Measurements from ENCODE around the gene TOPBP1. TPM values are rescaled to one million over a fixed set of nuclear protein-coding genes. Genes with fewer than 3 reads are reported as not detected.

TOPBP1 gene
- total and polyA plus RNA-seq, 2 donors (not counting 3 experiments of a cell fraction or from before 2014, with no cell fraction given) = 23.3 to 42.2 TPM

DNA sequence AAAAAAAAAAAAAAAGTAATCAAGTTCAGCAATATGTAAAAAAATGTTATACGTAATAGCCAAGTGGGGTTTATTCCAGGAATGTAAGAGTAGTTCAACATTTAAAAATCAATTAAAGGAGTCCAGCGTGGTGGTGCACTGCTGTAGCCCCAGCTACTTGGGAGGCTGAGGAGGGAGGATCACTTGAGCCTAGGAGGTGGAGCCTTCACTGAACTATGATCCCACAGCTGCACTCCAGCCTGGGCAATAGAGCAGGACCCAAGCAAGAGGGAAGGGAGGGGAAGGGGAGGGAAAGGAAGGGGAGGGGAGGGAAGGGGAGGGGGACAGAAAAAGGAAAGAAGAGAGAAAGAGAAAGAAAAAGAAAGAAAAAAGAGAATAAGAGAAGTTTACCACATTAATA, 10.7 kb upstream of the TOPBP1 start:
- intact Hi-C loops (cut with micrococcal nuclease) = no loop called here
- Histone ChIP-seq H3K36me3 (ENCODE audit: control insufficient read depth in 2 of 2, extremely low read depth in 1 of 2, insufficient read depth in 2 of 2, low read length in 2 of 2) (no peaks in the 10 kb centered on the region), H3K27ac (ENCODE audit: insufficient read depth, low read depth, low read length) (no peak overlapping the region), H3K9ac (replicated peaks; ENCODE audit: extremely low read depth, insufficient read depth, low read length) (no peak overlapping the region), H3K79me2 (ENCODE audit: control insufficient read depth, insufficient read depth, low read length) (no peaks in the 10 kb centered on the region), H3K4me3 (replicated peaks in 1 of 3; ENCODE audit: insufficient read depth in 1 of 3, low read depth in 1 of 3, low read length in 3 of 3) (no peak overlapping the region), H3K9me3 (replicated peaks; ENCODE audit: control insufficient read depth, insufficient read depth, low read length) (no peaks in the 10 kb centered on the region), H3K9me1 (replicated peaks; ENCODE audit: control insufficient read depth, extremely low read depth, insufficient read depth, low read length) (no peaks in the 10 kb centered on the region), H3K4me2 (ENCODE audit: insufficient read depth, low read length) (no peak overlapping the region), H2AFZ (ENCODE audit: low read depth, low read length) (no peak overlapping the region), H3K4me1 (ENCODE audit: control insufficient read depth, extremely low read depth, insufficient read depth, low read length) (no peaks in the 10 kb centered on the region), H3K27me3 (ENCODE audit: control insufficient read depth in 2 of 2, insufficient read depth in 2 of 2, low read length in 2 of 2) (peaks cover 26 to 41% of the 10 kb centered on the region in 2 experiments), H4K20me1 (replicated peaks; ENCODE audit: control insufficient read depth, extremely low read depth, insufficient read depth, low read length) (no peaks in the 10 kb centered on the region)
- ChIA-PET CTCF (no interaction called here), POLR2A (no interaction called here)
- BruUV-seq (replicated peaks) = no TSS peak
- DNase-seq (ENCODE audit: low read depth, low spot score) = no peak
- dilution Hi-C loops (cut with MboI; ENCODE audit: extremely low pct_ligation_motif_present, low sequenced_read_pairs) = no loop called here
- FAIRE-seq = no peak
- TF ChIP-seq POLR2A (IDR thresholded peaks at IDR 0.05; ENCODE audit: low read depth, low read length) (no peak), JUN (IDR thresholded peaks at IDR 0.05; ENCODE audit: borderline replicate concordance, insufficient read depth, insufficient read length, low read depth) (no peak), FOS (IDR thresholded peaks at IDR 0.05; ENCODE audit: borderline replicate concordance, insufficient read depth, low read length) (no peak), EZH2 (IDR thresholded peaks at IDR 0.05; ENCODE audit: borderline replicate concordance, low read depth, low read length, severe bottlenecking) (no peak), POLR2AphosphoS5 (IDR thresholded peaks at IDR 0.05; ENCODE audit: insufficient read depth, low read depth, low read length) (no peak), MYC (IDR thresholded peaks at IDR 0.05; ENCODE audit: low read depth, low read length) (no peak)
- TF ChIP-seq, protein P1, sequence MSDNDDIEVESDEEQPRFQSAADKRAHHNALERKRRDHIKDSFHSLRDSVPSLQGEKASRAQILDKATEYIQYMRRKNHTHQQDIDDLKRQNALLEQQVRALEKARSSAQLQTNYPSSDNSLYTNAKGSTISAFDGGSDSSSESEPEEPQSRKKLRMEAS (IDR thresholded peaks at IDR 0.05; ENCODE audit: insufficient read depth, insufficient read length) = no peak
- TF ChIP-seq, protein P2, sequence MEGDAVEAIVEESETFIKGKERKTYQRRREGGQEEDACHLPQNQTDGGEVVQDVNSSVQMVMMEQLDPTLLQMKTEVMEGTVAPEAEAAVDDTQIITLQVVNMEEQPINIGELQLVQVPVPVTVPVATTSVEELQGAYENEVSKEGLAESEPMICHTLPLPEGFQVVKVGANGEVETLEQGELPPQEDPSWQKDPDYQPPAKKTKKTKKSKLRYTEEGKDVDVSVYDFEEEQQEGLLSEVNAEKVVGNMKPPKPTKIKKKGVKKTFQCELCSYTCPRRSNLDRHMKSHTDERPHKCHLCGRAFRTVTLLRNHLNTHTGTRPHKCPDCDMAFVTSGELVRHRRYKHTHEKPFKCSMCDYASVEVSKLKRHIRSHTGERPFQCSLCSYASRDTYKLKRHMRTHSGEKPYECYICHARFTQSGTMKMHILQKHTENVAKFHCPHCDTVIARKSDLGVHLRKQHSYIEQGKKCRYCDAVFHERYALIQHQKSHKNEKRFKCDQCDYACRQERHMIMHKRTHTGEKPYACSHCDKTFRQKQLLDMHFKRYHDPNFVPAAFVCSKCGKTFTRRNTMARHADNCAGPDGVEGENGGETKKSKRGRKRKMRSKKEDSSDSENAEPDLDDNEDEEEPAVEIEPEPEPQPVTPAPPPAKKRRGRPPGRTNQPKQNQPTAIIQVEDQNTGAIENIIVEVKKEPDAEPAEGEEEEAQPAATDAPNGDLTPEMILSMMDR (IDR thresholded peaks at IDR 0.05; ENCODE audit: extremely low read depth in 1 of 2, insufficient read depth in 1 of 2, low read depth in 1 of 2, low read length in 2 of 2) = no peak
